OCI-LY3 (cell line): ENCODE measurements around the gene C8A.

Source experiments
- H2AFZ ChIP-seq: fragments of 200-600, 300-600 bp; shearing (Covaris generic); 2 replicates; pipeline ENCODE4 v1.6.0; 2014; ENCODE audit warnings: antibody characterized with exemption, low read depth, low read length
- H3K27ac ChIP-seq: fragments of 200-600, 300-600 bp; sonication (generic); 2 replicates; pipeline ENCODE4 v1.5.1; 2014; ENCODE audit warnings: mild to moderate bottlenecking, low read length, moderate library complexity, mixed read lengths
- H3K27me3 ChIP-seq: fragments of 200-600, 300-600 bp; sonication (generic); 2 replicates; pipeline ENCODE4 v1.6.1; 2014; ENCODE audit warnings: low read depth, low read length, mixed read lengths
- H3K36me3 ChIP-seq: fragments of 200-600, 300-600 bp; sonication (generic); replicated peaks from 2 replicates; pipeline ENCODE3; 2014; ENCODE audit warnings: low read depth, low read length, mixed read lengths
- H3K4me1 ChIP-seq: fragments of 300-600, 200-600 bp; sonication (generic); 2 replicates; pipeline ENCODE4 v1.6.1; 2014; ENCODE audit warnings: low read length, mixed read lengths
- H3K4me2 ChIP-seq: fragments of 200-600, 300-600 bp; sonication (generic); 2 replicates; pipeline ENCODE4 v1.6.1; 2014; ENCODE audit warnings: low read length, mixed read lengths
- H3K4me3 ChIP-seq: fragments of 300-600, 200-600 bp; sonication (generic); 2 replicates; pipeline ENCODE4 v1.5.1; 2014; ENCODE audit warnings: antibody characterized with exemption, mild to moderate bottlenecking, low read length, moderate library complexity
- H3K79me2 ChIP-seq: fragments of 300-600, 200-600 bp; shearing (Covaris generic); 2 replicates; pipeline ENCODE4 v1.6.1; 2014; ENCODE audit warnings: mild to moderate bottlenecking, low read length, mixed read lengths
- H3K9ac ChIP-seq: fragments of 300-600, 200-600 bp; shearing (Covaris generic); 2 replicates; pipeline ENCODE4 v1.6.0; 2014; ENCODE audit warnings: mild to moderate bottlenecking, low read length, moderate library complexity
- H3K9me3 ChIP-seq: fragments of 200-600, 300-600 bp; shearing (Covaris generic); 2 replicates; pipeline ENCODE4 v1.6.1; 2014; ENCODE audit warnings: low read length, mixed read lengths; ENCODE audit not compliant: insufficient read depth
- H4K20me1 ChIP-seq: fragments of 200-600, 300-600 bp; sonication (generic); 2 replicates; pipeline ENCODE4 v1.6.1; 2016; ENCODE audit warnings: low read length, mixed read lengths; ENCODE audit not compliant: insufficient read depth
- EZH2phosphoT487 ChIP-seq: fragments of 200-600 bp; shearing (Covaris generic); IDR thresholded peaks from 2 replicates; pipeline ENCODE4 v1.6.1; 2018; ENCODE audit warnings: antibody characterized with exemption, mixed run types, low read depth
- TF ChIP-seq, protein P1 (sequence below): fragments of 200-600, 300-600 bp; sonication (generic); IDR thresholded peaks from 2 replicates; pipeline ENCODE4 v1.5.1; 2014; ENCODE audit warnings: antibody characterized with exemption, low read length, low read depth

Gene C8A

DNA sequence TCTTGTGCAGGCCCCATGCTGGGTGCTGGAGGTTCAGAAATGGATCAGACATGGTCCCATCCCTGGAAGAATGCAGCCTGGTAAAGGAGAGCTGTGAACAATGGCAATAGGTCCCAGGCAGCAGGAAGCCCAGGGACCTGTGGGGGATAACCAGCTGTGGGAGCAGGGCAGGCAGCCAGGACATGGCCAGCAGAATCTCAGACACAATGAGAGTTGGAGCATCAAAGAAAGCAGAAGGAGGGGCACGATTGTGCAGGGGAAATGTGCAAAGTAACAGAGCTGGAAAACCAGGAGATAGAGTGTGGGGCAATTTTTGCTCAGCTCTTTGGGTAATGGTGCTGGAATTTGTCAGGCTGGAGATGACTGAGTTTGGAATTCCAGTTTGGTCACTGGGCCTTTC, 66.9 kb downstream of the C8A start:
- Histone ChIP-seq H3K27me3 (no peaks in the 10 kb centered on the region), H3K9ac (no peak overlapping the region), H3K36me3 (no peaks in the 10 kb centered on the region), H3K4me3 (no peak overlapping the region), H4K20me1 (no peaks in the 10 kb centered on the region), H2AFZ (no peak overlapping the region), H3K27ac (no peak overlapping the region), H3K79me2 (no peaks in the 10 kb centered on the region), H3K4me2 (no peak overlapping the region), H3K9me3 (no peaks in the 10 kb centered on the region), H3K4me1 (peaks cover 3% of the 10 kb centered on the region)
- TF ChIP-seq EZH2phosphoT487 = no peak
- TF ChIP-seq, protein P1, sequence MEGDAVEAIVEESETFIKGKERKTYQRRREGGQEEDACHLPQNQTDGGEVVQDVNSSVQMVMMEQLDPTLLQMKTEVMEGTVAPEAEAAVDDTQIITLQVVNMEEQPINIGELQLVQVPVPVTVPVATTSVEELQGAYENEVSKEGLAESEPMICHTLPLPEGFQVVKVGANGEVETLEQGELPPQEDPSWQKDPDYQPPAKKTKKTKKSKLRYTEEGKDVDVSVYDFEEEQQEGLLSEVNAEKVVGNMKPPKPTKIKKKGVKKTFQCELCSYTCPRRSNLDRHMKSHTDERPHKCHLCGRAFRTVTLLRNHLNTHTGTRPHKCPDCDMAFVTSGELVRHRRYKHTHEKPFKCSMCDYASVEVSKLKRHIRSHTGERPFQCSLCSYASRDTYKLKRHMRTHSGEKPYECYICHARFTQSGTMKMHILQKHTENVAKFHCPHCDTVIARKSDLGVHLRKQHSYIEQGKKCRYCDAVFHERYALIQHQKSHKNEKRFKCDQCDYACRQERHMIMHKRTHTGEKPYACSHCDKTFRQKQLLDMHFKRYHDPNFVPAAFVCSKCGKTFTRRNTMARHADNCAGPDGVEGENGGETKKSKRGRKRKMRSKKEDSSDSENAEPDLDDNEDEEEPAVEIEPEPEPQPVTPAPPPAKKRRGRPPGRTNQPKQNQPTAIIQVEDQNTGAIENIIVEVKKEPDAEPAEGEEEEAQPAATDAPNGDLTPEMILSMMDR = no peak

DNA sequence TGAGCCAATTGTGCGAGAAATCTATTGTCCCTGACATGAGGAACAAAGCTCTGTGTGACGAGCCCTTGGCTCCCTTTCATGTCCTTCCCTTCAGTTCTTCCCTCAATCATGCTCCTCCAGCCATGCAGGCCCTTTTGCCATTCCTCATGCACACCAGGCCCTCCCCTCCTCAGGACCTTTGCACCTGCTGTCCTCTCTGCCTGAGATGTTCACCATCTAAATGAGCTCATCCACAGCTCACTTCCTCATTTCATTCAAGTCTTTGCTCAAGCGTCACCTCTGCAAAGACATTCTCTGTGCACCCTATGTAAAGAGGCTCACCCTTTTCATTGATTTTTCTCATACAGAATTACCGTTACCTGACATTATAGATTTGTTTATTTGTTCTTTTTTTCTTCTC, 67.5 kb downstream of the C8A start:
- TF ChIP-seq, protein P1 = no peak
- no peak for TF ChIP-seq EZH2phosphoT487

DNA sequence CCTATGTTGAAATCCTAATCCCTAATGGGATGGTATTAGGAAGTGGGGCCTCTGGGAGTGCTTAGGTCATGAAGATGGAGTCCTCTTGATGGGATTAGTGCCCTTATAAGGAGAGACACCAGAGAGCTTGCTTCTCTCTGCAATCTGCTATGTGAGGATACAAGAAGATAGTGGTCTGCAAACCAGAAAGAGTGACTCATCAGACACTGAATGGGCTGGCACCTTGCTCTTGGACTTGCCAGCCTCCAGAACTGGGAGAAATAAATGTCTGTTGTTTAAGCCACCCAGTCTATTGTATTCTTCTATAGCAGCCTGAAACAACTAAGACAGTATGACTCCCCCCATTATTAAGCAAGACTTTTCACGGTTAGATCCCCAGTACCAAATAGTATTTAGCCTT, 67.9 kb downstream of the C8A start:
- H3K36me3 ChIP-seq = no peaks in the 10 kb centered on the region
- H3K4me3 ChIP-seq = no peak overlapping the region
- no peak overlapping the region for H3K4me2 ChIP-seq
- no peaks in the 10 kb centered on the region for H3K9me3 ChIP-seq
- H3K79me2 ChIP-seq = no peaks in the 10 kb centered on the region
- H2AFZ ChIP-seq = no peak overlapping the region
- H4K20me1 ChIP-seq = no peaks in the 10 kb centered on the region
- TF ChIP-seq EZH2phosphoT487 = no peak
- TF ChIP-seq, protein P1 = no peak
- no peaks in the 10 kb centered on the region for H3K27me3 ChIP-seq
- no peak overlapping the region for H3K9ac ChIP-seq
- peaks cover 3% of the 10 kb centered on the region for H3K4me1 ChIP-seq
- no peak overlapping the region for H3K27ac ChIP-seq

More for the DNA sequence above, 67.5 kb downstream of the C8A start:
- Histone ChIP-seq H3K4me1 (peaks cover 3% of the 10 kb centered on the region), H3K9ac (no peak overlapping the region), H3K27ac (no peak overlapping the region), H3K4me3 (no peak overlapping the region), H3K9me3 (no peaks in the 10 kb centered on the region), H3K36me3 (no peaks in the 10 kb centered on the region), H2AFZ (no peak overlapping the region), H4K20me1 (no peaks in the 10 kb centered on the region), H3K79me2 (no peaks in the 10 kb centered on the region), H3K4me2 (no peak overlapping the region), H3K27me3 (no peaks in the 10 kb centered on the region)

DNA sequence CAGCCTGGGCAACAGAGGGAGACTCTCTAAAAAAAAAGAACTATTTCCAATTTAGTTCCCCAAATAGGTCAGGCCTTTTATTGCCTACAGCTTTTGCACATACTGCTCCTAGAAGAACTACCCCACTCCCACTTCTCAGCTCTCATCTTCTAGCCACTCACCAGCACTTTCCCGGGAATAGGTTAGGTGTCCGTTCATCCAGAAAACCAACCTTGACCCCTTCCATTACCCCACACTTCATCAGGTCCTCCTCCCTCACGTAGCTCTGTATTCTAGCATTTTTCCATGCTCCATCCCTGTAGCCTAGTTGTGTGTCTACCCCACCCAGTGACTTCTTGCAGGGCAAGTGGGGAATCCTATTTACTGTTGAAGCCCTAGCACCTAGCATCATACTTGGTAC, 68.6 kb downstream of the C8A start:
- no peak overlapping the region for H3K27ac ChIP-seq
- H3K9me3 ChIP-seq = no peaks in the 10 kb centered on the region
- TF ChIP-seq, protein P1 = no peak
- no peak for TF ChIP-seq EZH2phosphoT487
- H3K4me3 ChIP-seq = no peak overlapping the region
- no peak overlapping the region for H3K9ac ChIP-seq
- no peaks in the 10 kb centered on the region for H3K27me3 ChIP-seq
- no peak overlapping the region for H3K4me2 ChIP-seq
- no peak overlapping the region for H2AFZ ChIP-seq
- H3K79me2 ChIP-seq = no peaks in the 10 kb centered on the region
- no peaks in the 10 kb centered on the region for H4K20me1 ChIP-seq
- H3K36me3 ChIP-seq = no peaks in the 10 kb centered on the region
- peaks cover 3% of the 10 kb centered on the region for H3K4me1 ChIP-seq
